Measurements from ENCODE around the gene ZFP90.

The ZFP90 gene

DNA sequence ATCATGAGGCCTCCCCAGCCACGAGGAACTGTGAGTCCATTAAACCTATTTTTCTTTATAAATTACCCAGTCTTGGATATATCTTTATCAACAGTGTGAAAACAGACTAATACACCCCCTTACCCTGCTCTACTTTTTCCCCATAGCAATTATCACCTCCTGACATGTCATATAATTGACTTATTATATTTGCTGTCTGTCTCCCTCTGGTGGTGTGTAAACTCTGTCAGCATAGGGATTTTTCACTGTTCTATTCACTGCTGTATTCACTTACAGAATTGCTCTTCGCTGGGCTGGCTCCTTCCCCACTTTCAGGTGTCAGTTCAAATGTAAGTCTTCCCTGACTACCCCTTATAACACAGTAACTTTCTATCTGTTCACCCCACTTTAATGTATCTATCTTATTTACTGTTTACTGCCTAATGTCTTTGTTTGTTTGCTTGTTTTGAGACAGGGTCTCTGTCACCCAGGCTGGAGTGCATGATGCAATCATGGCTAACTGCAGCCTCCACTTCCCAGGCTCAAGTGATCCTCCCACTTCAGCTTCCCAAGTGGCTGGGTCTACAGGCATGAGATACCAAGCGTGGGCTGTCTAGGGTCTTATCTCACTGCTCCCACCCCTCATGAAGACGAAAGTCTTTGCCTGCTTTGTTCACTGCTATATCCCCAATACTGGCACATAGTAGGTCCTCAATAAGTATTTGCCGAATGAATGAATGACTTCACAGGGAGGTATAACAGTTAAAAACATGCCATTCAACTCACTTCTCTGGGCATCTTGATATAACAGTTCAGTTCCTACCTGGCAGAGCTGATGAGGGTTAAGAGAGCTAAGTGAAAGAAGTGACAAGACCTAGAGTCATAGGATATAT lies 53.6 kb downstream of the ZFP90 start:
- DNase-seq: no peak

DNA sequence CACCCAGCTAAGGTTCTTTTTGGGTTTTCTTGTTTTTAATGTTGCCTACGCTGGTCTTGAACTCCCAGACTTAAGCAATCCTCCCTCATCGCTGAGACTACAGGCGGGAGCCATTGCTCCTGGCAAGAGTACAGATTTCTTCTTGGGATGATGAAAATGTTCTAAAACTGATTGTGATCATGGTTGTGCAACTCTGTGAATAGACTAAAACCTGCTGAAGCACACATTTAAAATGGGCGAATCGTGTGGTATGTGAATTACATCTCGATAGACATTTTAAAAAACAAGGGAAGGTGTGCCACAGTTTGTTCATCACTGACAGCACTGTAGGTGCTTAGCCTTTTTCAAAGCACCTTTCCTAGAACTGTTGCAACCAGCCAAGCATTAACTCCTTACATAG lies 57.2 kb downstream of the ZFP90 start:
- no peak for DNase-seq

- DNase-seq: no peak
These were observed 60.5 kb downstream of the ZFP90 start for GRCh38 chr16:68599586-68599985.

GRCh38 chr16:68605746-68606145 lies 66.7 kb downstream of the ZFP90 start:
- no peak for DNase-seq

- no peak for DNase-seq
These were observed 68.4 kb downstream of the ZFP90 start for GRCh38 chr16:68607443-68607842.

GRCh38 chr16:68608330-68608729 lies 69.2 kb downstream of the ZFP90 start:
- DNase-seq: no peak

- DNase-seq: no peak
These were observed 73.9 kb downstream of the ZFP90 start for GRCh38 chr16:68612996-68613395.

DNA sequence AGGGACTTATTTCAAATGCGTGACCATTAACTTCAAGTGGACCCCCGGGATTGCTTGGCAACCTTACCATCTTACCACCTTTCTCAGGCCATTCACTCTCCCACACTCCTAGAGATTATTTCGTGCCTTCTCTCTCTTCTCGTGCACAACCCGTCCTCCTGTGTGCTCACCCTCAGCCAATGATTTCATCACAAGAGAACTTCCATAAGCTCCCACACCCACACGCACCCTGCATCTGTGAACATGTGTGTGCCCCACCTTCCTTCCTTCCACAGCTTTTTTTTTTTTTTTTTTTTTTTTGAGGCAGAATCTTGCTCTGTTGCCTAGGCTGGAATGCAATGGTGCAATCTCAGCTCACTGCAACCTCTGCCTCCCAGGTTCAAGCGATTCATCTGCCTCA lies 78.6 kb downstream of the ZFP90 start:
- DNase-seq: no peak
